Fibroblast of peridontal ligament (primary cell): ENCODE data around the gene PACSIN1.

Experiments used
- DNase-seq: peaks from one replicate; pipeline ENCODE4 v3.0.0-alpha.2; 2010; ENCODE audit errors: extremely low read depth

The PACSIN1 gene

DNA sequence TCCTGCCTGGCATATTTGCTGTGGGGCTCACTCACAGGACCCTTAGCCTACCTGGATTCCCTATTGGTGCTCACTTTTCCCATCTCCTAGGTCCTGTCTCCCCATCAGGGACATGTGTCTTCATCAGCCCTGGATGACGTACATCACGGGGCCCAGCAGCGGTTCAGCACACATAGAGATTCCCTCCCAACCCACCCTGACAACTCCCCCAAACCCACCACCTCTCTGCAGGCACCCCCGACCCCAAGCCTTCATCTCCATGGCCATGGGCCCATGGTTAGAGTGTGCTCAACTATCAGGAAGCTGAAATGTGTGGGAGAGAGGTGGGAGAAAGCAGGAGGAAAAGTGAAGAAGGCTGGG, 115.7 kb downstream of the PACSIN1 start:
- DNase-seq, result no peak

DNA sequence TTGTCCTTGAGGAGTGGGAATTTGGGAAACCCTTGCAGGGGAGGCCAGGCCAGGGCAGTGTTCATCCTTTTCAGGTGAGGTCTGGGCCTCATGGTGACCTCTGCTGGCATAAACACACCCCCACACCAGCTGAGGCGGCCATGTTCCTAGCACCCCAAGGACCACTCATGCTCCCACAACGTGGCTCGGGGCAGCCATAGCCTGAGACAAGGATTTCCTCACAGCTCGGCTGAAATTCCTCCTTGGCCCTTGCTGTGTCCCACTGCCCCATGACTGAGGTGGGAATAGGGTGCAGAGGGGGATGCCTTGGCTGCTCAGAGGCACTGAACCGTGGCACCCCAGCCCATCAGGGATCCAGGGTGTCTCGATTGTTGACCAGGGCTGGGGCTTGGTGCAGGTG, 117.6 kb downstream of the PACSIN1 start:
- no peak for DNase-seq

DNA sequence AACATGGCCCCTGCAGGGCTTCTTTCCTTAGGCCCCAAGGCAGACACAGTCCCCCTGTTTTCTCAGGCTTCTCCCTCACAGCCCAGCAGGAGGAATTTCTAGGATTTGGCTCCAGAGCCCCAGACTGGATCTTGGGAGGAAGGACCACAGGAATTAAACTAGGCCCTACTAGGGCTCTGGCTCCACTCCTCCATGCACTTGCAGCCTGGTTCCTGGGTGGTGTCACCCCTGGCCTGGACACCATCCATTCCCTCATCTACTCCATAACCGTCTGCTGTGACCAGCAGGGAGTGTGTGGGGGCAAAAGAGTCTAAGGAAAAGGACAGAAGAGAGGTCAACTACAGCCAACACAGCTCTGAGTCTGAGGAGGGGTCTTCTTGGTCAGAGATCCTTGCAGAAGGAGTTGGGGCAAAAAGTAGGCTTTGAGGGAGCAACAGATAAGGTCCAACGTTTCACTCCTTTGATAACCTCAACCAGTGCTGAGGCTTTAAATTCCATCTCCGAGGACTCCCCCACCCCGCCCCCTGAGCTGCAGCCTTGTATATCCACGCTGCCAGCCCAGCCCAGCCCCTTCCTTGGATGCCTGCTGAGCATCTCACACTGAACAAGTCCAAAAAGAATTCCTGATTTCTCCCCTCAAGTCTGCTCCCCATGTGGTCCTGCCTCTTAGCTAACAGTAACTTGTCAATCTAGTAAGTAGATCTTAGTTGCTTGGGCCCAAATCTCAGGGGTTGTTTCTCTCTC, 118.2 kb downstream of the PACSIN1 start:
- DNase-seq, result no peak

DNA sequence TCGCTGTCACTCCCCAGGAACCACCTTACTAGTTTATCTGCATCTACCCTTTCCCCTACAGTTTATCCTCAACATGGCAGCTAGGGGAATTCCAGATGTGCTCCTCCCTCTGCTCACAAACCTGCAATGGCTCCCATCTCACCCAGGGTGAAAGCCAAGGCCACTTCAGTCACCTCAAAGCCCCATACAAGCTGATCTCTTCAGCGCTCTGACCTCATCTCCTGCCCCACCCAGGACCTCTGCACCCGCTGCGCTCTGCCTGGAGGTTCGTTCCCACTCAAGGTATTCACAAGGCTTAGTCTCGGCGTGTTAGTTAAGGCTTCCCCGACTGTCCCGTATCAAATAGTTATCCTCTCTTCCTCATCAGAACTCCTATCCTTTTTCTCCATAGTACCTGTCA, 118.8 kb downstream of the PACSIN1 start:
- no peak for DNase-seq
